Testis (tissue), 3 donors: ENCODE data around the gene ARHGAP26. TPM values are rescaled to one million over a fixed set of nuclear protein-coding genes. Genes with fewer than 3 reads are reported as not detected.

Source experiments
- DNase-seq: peaks from one replicate; pipeline ENCODE4 v3.0.0-alpha.2; 2019
- H3K27ac ChIP-seq, 2 donors: fragments of 200-600 bp; sonication (generic); one replicate each; pipeline ENCODE4 v1.5.1; 2019
- H3K27me3 ChIP-seq: fragments of 200-600 bp; sonication (generic); one replicate; pipeline ENCODE4 v1.5.1; 2019
- H3K36me3 ChIP-seq: fragments of 200-600 bp; sonication (generic); one replicate; pipeline ENCODE4 v1.5.1; 2017; ENCODE audit warnings: low read depth; ENCODE audit errors: missing control alignments
- H3K4me1 ChIP-seq: fragments of 200-600 bp; sonication (generic); one replicate; pipeline ENCODE4 v1.5.1; 2019
- H3K4me3 ChIP-seq, 2 donors: fragments of 200-600 bp; sonication (generic); one replicate each; pipeline ENCODE4 v1.5.1; 2017 to 2019
- H3K9me3 ChIP-seq: fragments of 200-600 bp; sonication (generic); one replicate; pipeline ENCODE4 v1.5.1; 2017
- POLR2A ChIP-seq: fragments of 450-650 bp; IDR thresholded peaks from one replicate; pipeline ENCODE4 v1.6.1; 2017; ENCODE audit warnings: antibody characterized with exemption, mild to moderate bottlenecking, moderate library complexity
- WGBS, 2 donors: methylation state at CpG; one replicate each; pipeline ENCODE4 v1.1.5; 2018; 5-methylcytosine and 5-hydroxymethylcytosine counted together
- intact Hi-C: fragments of 100-400 bp; cut with DNase I; formaldehyde crosslinking; loops from one replicate; pipeline ENCODE4 v1.15.1; 2023; ENCODE audit warnings: low total_unique reads
- polyA plus RNA-seq: library from polyadenylated mRNA; stranded (reverse); fragments of 350-450 nt; fragmentation: Illumina TruSeq; extraction: RNeasy Lipid Tissue Mini Kit (QIAGEN cat#74804); gene quantifications from one replicate; pipeline ENCODE4 v1.2.3, GENCODE V29; 2014; ENCODE audit warnings: low read depth, low replicate concordance; ENCODE audit not compliant: insufficient read depth
- total RNA-seq, 2 donors: library from RNA; depleted of rRNA; stranded (reverse); fragments of >200 nt; gene quantifications; one replicate each; pipeline ENCODE4 v1.2.3, GENCODE V29; 2016
- TF ChIP-seq, protein P1 (sequence below), 3 experiments: fragments of 450-650 bp in 2 of 3; fragments of 200-600 bp in 1 of 3; sonication (generic) in 1 of 3; IDR thresholded peaks; one replicate each; pipeline ENCODE4 v1.5.1; 2016 to 2019; ENCODE audit warnings: antibody characterized with exemption in 3 of 3, mild to moderate bottlenecking in 2 of 3, moderate library complexity in 1 of 3

Gene ARHGAP26
- total and polyA plus RNA-seq, 3 donors from 2014 or later, result 33.8 to 98.7 (median 95.7) TPM

DNA sequence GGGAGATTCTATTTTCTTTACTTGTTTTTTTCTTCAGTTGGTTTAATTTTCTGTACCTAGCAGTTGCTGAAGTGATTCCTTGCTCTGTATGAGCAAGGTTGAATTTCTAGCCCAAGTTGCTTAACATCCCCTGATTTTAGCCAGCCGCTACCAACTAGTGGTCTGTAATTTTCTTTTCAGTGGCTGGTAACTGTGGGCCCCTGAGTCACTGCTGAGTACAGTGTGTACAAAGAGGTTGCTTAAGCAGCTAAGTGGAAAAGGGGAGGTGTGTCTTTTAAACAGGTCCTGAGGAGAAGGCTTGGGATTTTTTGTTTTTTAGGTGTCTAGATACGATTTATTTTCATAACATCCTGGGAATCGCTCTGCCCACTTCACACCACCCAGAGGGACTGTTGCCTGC lies 378.6 kb downstream of the ARHGAP26 start:
- Histone ChIP-seq H3K27me3 (no peaks in the 10 kb centered on the region), H3K36me3 (no peaks in the 10 kb centered on the region), H3K9me3 (no peaks in the 10 kb centered on the region), H3K27ac (peak overlapping the region in 1 of 2 donors; percentile 23), H3K4me1 (peaks cover 11% of the 10 kb centered on the region), H3K4me3 (no peak overlapping the region)
- no peak for TF ChIP-seq POLR2A
- TF ChIP-seq, protein P1, sequence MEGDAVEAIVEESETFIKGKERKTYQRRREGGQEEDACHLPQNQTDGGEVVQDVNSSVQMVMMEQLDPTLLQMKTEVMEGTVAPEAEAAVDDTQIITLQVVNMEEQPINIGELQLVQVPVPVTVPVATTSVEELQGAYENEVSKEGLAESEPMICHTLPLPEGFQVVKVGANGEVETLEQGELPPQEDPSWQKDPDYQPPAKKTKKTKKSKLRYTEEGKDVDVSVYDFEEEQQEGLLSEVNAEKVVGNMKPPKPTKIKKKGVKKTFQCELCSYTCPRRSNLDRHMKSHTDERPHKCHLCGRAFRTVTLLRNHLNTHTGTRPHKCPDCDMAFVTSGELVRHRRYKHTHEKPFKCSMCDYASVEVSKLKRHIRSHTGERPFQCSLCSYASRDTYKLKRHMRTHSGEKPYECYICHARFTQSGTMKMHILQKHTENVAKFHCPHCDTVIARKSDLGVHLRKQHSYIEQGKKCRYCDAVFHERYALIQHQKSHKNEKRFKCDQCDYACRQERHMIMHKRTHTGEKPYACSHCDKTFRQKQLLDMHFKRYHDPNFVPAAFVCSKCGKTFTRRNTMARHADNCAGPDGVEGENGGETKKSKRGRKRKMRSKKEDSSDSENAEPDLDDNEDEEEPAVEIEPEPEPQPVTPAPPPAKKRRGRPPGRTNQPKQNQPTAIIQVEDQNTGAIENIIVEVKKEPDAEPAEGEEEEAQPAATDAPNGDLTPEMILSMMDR (IDR thresholded peaks at IDR 0.05), result no peak
- DNase-seq, result no peak
- 77 to 87% methylated on average over 3 of the region's 3 CpGs for WGBS, 2 donors
- intact Hi-C loops, result no loop called here

DNA sequence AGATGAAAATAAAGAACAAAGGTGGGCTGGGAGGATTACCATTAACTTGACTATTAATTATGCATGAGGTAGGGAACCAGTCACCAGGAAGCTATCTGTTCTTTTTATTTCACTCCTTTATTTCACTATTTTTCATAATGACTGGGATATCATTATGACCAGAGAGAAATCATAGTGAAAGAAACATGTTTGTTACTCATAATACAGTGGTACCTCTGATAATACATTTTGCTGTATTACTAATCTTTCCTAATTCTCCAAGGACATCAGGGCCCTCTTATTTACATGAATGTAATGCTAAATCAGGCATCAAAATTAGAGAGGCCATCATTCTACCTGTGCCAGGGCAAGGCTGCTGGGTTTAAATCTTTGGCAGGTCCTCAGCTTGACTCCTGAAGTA lies 379.6 kb downstream of the ARHGAP26 start:
- no peak overlapping the region for H3K27ac ChIP-seq
- H3K36me3 ChIP-seq, result no peaks in the 10 kb centered on the region
- no peak overlapping the region for H3K4me3 ChIP-seq
- H3K9me3 ChIP-seq, result no peaks in the 10 kb centered on the region
- no peaks in the 10 kb centered on the region for H3K27me3 ChIP-seq
- no peak for DNase-seq
- intact Hi-C loops, result no loop called here
- TF ChIP-seq POLR2A, result no peak
- TF ChIP-seq, protein P1 (IDR thresholded peaks at IDR 0.05), result no peak
- H3K4me1 ChIP-seq, result peaks cover 11% of the 10 kb centered on the region

DNA sequence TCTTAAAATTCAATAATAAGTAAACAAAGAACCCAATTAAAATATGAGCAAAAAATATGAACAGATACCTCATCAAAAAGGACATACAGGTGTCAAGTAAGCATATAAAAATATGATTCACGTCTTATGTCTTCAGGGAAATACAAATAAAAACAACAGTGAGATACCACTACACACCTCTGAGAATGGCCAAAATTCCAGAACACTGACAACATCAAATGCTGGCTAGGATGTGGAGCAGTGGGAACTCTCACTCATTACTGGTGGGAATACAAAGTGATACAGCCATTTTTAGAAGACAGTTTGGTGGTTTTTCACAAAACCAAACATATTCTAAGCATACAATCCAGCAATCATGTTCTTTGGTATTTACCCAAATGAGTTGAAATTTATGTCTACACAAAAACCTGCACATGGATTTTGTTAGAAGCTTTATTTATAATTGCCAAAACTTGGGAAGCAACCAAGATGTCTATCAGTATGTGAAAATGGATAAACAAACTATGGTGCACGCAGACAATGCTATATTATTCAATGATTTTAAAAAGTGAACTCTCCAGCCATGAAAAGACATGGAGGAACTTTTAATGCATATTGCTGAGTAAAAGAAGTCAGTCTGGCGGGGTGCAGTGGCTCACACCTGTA lies 381.0 kb downstream of the ARHGAP26 start:
- 82 to 97% methylated on average over 3 of the region's 3 CpGs for WGBS, 2 donors
- TF ChIP-seq POLR2A, result no peak
- TF ChIP-seq, protein P1 (IDR thresholded peaks at IDR 0.05), result no peak
- H3K4me3 ChIP-seq, result no peak overlapping the region
- no peaks in the 10 kb centered on the region for H3K36me3 ChIP-seq
- peaks cover 6% of the 10 kb centered on the region for H3K4me1 ChIP-seq
- DNase-seq, result no peak
- no peak overlapping the region for H3K27ac ChIP-seq
- intact Hi-C loops, result no loop called here
- no peaks in the 10 kb centered on the region for H3K27me3 ChIP-seq
- H3K9me3 ChIP-seq, result no peaks in the 10 kb centered on the region

DNA sequence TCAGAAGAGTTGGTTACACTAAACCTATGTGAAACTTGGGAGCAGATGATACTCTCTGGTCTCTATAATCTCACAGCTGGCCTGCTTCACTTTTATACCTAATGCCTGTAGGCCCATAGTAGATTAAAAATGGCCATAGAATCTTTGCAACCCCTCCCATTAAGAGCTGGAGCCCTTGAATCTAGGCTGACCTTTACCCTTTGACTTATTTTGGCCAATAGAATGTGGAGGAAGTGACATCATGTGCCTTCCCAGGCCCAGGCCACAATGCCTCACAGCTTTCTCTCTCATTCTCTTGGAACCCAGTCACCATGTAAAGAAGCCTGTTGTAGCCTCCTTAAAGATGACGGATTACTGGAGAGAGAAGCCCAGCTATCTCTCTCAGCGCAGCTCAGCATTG lies 382.3 kb downstream of the ARHGAP26 start:
- H3K9me3 ChIP-seq, result no peaks in the 10 kb centered on the region
- intact Hi-C loops, result no loop called here
- TF ChIP-seq, protein P1 (IDR thresholded peaks at IDR 0.05), result no peak
- TF ChIP-seq POLR2A, result no peak
- H3K27me3 ChIP-seq, result no peaks in the 10 kb centered on the region
- 95 to 100% methylated on average over 2 of the region's 2 CpGs for WGBS, 2 donors
- H3K4me1 ChIP-seq, result peaks cover 4% of the 10 kb centered on the region
- H3K27ac ChIP-seq, result no peak overlapping the region
- H3K4me3 ChIP-seq, result no peak overlapping the region
- no peak for DNase-seq
- no peaks in the 10 kb centered on the region for H3K36me3 ChIP-seq
